GM12873 (cell line): ENCODE data around the gene GPLD1.

ENCODE experiments used
- TF ChIP-seq, protein P1 (sequence below): IDR thresholded peaks from 2 replicates; pipeline ENCODE4 v1.5.1; 2012; ENCODE audit warnings: low read depth, mild to moderate bottlenecking, moderate library complexity, low read length, control low read depth; ENCODE audit not compliant: insufficient read depth; ENCODE audit errors: missing control alignments

The GPLD1 gene

DNA sequence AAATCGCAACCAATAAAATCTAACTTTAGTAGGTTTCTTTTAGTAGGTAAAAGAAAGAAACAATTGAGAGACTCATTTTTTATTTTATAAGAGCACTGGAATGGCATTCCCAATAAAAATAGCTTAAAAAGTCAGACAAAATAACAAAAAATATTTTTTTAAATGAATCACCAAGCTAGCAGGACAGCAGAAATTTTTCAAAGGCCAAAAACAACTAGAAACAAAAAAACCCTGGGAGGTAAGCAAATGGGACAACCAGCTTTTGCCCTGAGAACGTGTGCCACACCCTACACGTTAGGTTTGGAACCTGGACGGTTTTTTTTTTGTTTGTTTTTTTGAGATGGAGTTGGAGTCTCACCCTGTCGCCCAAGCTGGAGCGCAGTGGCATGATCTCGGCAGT, 19.6 kb downstream of the GPLD1 start:
- TF ChIP-seq, protein P1, sequence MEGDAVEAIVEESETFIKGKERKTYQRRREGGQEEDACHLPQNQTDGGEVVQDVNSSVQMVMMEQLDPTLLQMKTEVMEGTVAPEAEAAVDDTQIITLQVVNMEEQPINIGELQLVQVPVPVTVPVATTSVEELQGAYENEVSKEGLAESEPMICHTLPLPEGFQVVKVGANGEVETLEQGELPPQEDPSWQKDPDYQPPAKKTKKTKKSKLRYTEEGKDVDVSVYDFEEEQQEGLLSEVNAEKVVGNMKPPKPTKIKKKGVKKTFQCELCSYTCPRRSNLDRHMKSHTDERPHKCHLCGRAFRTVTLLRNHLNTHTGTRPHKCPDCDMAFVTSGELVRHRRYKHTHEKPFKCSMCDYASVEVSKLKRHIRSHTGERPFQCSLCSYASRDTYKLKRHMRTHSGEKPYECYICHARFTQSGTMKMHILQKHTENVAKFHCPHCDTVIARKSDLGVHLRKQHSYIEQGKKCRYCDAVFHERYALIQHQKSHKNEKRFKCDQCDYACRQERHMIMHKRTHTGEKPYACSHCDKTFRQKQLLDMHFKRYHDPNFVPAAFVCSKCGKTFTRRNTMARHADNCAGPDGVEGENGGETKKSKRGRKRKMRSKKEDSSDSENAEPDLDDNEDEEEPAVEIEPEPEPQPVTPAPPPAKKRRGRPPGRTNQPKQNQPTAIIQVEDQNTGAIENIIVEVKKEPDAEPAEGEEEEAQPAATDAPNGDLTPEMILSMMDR, result no peak

DNA sequence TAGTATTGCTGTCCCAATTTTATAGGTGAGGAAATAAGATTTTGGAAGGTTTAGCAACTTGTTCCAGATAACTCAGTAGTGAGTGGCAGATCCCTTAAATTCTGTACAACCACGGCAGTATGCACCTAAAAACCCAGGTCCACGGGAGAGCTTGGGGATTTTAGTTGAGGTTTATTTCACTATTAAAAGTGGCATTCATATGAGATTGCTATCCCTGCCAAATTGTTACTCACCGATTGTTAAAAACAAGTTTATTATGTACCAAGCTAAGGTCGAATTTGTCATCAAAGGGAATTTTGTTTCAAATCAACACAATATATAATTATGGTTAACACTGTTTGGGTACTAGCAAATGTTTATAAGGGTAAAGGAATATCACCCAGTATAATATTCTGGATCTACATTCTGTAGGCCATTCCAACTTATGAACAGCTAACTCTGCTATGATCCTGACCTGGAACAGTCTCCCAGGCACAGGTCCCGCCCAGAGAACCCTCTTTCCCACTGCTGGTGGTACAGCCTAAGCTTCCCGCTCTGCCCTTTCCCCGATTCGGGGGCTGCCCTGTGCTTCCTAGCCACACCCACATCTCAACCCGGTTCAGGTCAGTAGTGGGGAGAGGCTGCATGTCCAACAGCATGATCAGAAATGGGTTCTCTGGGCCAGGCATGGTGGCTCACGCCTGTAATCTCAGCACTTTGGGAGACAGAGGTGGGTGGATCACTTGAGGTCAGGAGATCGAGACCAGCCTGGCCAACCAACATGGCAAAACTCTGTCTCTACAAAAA, 24.9 kb downstream of the GPLD1 start:
- TF ChIP-seq, protein P1, result no peak

DNA sequence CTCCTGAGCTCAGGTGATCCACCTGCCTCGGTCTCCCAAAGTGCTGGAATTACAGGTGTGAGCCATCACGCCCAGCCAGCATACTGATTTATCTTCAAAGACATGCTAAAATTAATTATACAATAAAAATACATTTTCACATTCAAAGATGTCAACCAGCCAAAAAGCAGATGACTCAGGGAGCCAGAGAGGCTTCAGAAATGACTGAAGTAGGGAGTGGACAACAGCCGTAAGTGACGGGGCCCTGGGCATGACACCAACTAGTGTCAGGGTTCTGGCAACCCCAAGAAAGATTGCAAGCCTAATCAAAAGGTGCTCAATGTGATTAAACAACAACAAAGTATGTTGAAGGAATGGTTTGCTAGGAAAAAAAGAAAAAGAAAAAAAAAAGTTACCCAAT, 28.4 kb downstream of the GPLD1 start:
- TF ChIP-seq, protein P1, result no peak

DNA sequence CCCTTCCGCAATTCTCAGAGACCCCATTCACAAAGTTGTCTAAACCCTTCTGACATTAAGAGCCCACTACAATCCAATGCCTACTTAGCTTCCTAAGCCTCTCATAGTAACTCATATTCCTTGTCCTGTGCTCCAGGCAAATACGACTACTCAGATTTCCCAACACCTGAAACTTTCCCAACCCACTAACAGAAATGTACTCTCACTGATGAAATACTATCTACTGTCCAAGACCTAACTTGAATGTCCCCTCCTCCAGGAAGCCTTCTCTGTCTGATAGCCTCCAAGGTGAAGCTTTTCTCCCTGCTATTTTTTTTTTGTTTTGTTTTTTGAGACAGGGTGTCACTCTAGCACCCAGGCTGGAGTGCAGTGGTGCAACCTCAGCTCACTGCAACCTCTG, 30.4 kb downstream of the GPLD1 start:
- TF ChIP-seq, protein P1, result no peak

DNA sequence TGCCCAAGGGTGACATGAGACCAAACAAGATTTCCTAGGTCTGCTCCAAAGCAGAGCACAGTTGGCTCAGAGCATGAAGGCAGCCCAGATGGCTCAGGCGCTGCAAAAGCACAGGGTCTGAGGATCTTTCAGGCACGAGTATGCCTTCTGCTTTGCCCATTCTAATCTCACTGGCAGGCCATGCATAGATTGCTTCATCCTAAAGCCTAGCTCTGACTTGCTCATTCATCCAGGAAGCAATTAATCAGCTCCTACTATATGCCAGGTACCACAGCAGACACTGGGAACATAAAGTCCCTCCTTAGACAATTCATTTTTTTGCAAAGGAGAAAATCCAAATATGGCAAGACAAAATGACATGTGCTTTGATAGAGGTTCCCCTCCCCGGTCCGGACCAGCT, 31.2 kb downstream of the GPLD1 start:
- TF ChIP-seq, protein P1, result no peak

DNA sequence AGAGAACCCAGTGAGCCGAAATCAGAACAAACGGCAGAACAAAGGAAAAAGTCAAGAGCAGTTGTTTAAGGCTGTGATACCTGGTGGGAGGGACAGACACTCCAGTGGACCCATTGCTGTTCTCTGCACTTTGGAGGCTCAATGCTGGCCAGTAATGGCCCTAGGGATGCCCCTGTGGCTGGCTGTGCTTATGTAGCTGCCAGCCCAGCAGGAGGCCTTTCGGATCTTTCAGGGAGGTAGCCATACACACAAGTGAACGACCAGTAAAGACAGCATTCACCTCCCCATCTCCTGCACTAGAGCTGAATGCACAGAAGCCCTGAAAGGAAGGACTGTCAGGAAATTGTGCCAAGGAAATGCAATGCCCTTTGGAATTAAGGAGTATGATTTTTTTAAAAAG, 34.3 kb downstream of the GPLD1 start:
- TF ChIP-seq, protein P1, result no peak

DNA sequence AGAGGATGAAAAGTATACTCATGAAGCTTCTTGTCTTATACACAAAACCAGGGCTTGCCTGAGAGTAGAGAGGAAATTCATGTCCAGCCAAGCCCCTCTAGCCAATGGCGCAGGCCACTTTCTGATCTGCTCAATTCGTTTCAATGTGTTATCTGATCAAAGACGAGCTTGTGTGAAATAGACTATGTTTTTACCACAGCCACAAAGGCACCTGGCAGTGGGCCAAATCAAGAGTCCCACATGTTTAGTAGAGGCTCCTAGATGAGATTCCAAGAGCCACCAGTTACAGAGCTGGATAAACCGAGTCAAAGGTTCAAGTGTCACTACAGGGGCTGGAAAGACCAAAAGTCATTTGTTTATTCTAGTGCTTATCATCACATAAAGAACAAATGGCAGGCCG, 34.9 kb downstream of the GPLD1 start:
- TF ChIP-seq, protein P1, result no peak
